Colonic mucosa (tissue), 4 donors: ENCODE results near the gene PAX3. TPM values are rescaled to one million over a fixed set of nuclear protein-coding genes. Genes with fewer than 3 reads are reported as not detected.

Experiments
- DNase-seq: peaks from one replicate; pipeline ENCODE4 v3.0.0-alpha.2; 2020
- H3K27ac ChIP-seq: fragments of 200-600 bp; one replicate; pipeline ENCODE4 v1.8.0; 2021
- H3K27me3 ChIP-seq: fragments of 200-600 bp; one replicate; pipeline ENCODE4 v1.8.0; 2021
- H3K36me3 ChIP-seq: fragments of 200-600 bp; one replicate; pipeline ENCODE4 v1.8.0; 2021
- H3K4me1 ChIP-seq: fragments of 200-600 bp; one replicate; pipeline ENCODE4 v1.8.0; 2021; ENCODE audit warnings: mild to moderate bottlenecking
- H3K4me3 ChIP-seq: fragments of 200-600 bp; one replicate; pipeline ENCODE4 v1.8.0; 2021
- H3K9ac ChIP-seq, 2 donors: one replicate each; pipeline ENCODE4 v1.7.0; 2013; ENCODE audit warnings: control low read depth in 2 of 2, low read depth in 2 of 2, low read length in 2 of 2
- H3K9me3 ChIP-seq: fragments of 200-600 bp; one replicate; pipeline ENCODE4 v1.8.0; 2021
- intact Hi-C: fragments of 100-400 bp; cut with DNase I; formaldehyde crosslinking; loops from one replicate; pipeline ENCODE4 v1.14.1; 2022
- total RNA-seq, 2 donors: library from RNA; stranded (reverse); fragmentation: NEBNext Ultra II Directional in 1 of 2; extraction: Animal tissue kit (Norgen Biotek cat#: 25700) in 1 of 2; gene quantifications; one replicate each; pipeline ENCODE4 v1.2.1, GENCODE V29; 2021
- TF ChIP-seq, protein P1 (sequence below): fragments of 200-600 bp; IDR thresholded peaks from one replicate; pipeline ENCODE4 v1.8.0; 2022; ENCODE audit warnings: antibody characterized with exemption, mild to moderate bottlenecking
- donor health status: healthy.
- donor health status: DM: no; HTN: no; CAD: no.
- donor health status: DM: no; HTN: no; CAD: no.

PAX3 gene
- total RNA-seq, 2 donors from 2014 or later: 0.16 TPM; not detected in 1

DNA sequence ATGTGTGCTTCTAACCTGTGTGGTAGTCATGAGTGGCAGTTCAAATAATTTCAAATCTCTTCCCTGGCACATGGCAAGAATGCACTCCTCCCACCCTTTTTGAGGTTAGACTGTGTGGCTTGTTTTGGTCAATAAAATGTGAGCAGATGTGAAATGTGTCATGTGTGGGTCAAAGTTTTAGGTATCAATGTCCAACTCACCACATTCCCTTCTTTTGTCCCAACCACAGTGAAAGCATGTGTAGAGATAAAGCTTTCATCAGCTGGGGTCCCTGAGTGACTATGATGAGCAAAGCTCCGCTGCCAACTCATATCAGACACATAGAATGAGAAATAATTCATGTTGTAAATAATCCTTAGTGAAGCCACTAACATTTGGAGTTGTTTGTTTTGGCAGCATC, 118.2 kb downstream of the PAX3 start:
- no peak overlapping the region for H3K27ac ChIP-seq
- H3K36me3 ChIP-seq: no peaks in the 10 kb centered on the region
- no peak overlapping the region for H3K9ac ChIP-seq
- H3K4me1 ChIP-seq: no peaks in the 10 kb centered on the region
- H3K4me3 ChIP-seq: no peak overlapping the region
- DNase-seq: no peak
- H3K9me3 ChIP-seq: no peaks in the 10 kb centered on the region
- TF ChIP-seq, protein P1, sequence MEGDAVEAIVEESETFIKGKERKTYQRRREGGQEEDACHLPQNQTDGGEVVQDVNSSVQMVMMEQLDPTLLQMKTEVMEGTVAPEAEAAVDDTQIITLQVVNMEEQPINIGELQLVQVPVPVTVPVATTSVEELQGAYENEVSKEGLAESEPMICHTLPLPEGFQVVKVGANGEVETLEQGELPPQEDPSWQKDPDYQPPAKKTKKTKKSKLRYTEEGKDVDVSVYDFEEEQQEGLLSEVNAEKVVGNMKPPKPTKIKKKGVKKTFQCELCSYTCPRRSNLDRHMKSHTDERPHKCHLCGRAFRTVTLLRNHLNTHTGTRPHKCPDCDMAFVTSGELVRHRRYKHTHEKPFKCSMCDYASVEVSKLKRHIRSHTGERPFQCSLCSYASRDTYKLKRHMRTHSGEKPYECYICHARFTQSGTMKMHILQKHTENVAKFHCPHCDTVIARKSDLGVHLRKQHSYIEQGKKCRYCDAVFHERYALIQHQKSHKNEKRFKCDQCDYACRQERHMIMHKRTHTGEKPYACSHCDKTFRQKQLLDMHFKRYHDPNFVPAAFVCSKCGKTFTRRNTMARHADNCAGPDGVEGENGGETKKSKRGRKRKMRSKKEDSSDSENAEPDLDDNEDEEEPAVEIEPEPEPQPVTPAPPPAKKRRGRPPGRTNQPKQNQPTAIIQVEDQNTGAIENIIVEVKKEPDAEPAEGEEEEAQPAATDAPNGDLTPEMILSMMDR: no peak
- intact Hi-C loops: no loop called here
- no peaks in the 10 kb centered on the region for H3K27me3 ChIP-seq

DNA sequence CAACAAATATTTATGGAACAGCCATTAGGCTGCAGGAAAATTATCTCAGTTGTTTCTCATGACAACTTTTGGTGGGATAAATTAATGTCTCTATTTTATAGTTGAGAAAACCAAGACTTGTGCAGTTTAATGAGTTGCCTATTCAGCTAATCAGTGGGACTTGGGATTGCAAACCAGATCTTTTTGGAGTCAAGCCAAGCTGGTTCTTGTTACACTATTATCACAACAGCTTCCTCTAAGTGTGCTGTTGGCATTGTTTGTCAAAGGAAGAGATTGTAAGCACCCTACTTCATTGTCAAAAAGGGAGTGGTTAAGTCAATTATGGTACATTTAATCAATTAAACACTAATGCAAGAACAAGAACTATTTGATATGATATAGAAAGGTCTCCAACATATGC, 119.2 kb downstream of the PAX3 start:
- intact Hi-C loops: no loop called here
- Histone ChIP-seq H3K4me3 (no peak overlapping the region), H3K27ac (no peak overlapping the region), H3K9ac (no peak overlapping the region), H3K4me1 (no peaks in the 10 kb centered on the region), H3K27me3 (no peaks in the 10 kb centered on the region), H3K36me3 (no peaks in the 10 kb centered on the region), H3K9me3 (no peaks in the 10 kb centered on the region)
- TF ChIP-seq, protein P1: no peak
- no peak for DNase-seq

DNA sequence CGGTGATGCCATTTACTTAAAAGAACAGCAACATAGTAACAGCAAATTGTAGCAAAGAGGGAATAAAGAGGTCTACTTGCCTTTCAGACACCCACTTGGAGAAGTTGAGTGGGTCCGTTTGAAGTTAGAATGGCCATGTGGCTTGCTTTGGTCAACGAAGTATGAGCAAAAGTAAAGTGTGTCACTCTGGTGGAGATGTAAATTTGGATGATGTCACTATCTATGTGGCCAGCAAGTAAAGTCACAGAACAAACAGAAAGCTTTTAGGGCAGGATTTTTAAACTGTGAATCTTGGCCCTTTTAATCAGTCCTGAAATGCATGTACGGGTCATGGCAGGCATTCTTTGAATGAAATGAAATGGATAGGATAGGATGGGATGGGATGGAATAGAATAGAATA, 120.3 kb downstream of the PAX3 start:
- no peaks in the 10 kb centered on the region for H3K4me1 ChIP-seq
- TF ChIP-seq, protein P1: no peak
- no peaks in the 10 kb centered on the region for H3K9me3 ChIP-seq
- no peak overlapping the region for H3K4me3 ChIP-seq
- no peak overlapping the region for H3K9ac ChIP-seq
- intact Hi-C loops: no loop called here
- H3K36me3 ChIP-seq: no peaks in the 10 kb centered on the region
- H3K27me3 ChIP-seq: no peaks in the 10 kb centered on the region
- H3K27ac ChIP-seq: no peak overlapping the region
- no peak for DNase-seq

DNA sequence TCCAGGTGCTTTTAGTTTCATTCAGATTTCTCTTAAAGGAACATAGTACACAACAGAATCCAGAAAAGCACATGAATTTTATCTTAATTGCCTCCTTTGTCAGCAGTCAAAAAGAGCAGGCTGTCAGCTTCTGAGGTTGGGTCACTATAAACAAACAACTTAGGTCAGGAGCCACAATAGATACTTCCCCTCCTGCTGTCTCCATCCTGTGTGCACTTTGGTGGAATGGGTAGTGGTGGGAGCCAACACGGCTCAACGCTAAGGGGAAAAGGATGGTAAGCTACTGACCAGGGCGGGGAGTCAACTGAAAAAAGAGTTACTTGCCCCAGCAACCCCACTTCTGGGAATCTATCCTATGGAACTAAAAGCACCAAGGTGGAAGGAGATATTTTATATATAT, 121.9 kb downstream of the PAX3 start:
- no peaks in the 10 kb centered on the region for H3K4me1 ChIP-seq
- no peak for DNase-seq
- no peak overlapping the region for H3K4me3 ChIP-seq
- TF ChIP-seq, protein P1: no peak
- H3K9ac ChIP-seq: no peak overlapping the region
- intact Hi-C loops: no loop called here
- H3K27ac ChIP-seq: no peak overlapping the region
- no peaks in the 10 kb centered on the region for H3K36me3 ChIP-seq
- H3K27me3 ChIP-seq: no peaks in the 10 kb centered on the region
- H3K9me3 ChIP-seq: no peaks in the 10 kb centered on the region

DNA sequence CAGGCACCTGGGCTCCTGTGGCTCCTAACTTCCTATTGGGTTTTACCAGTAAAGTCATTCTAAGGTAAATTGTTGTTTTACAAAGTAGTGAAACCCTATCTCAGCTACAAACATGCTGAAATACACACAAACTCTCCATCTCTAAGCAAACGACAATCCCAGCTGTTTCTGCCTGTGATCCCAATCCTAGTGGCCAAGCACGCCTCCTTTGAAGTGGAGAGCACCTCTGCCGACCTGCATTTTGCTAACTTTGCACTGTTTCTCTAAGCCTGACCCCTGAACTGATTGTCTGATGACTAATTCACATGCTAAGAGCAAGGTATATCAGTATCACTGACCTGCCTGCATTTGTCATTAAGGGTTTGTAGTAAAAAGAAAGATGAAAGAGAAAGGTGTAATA, 124.3 kb downstream of the PAX3 start:
- no peak overlapping the region for H3K4me3 ChIP-seq
- H3K27ac ChIP-seq: no peak overlapping the region
- no peaks in the 10 kb centered on the region for H3K4me1 ChIP-seq
- H3K9ac ChIP-seq: no peak overlapping the region
- H3K27me3 ChIP-seq: no peaks in the 10 kb centered on the region
- H3K36me3 ChIP-seq: no peaks in the 10 kb centered on the region
- H3K9me3 ChIP-seq: no peaks in the 10 kb centered on the region
- no peak for DNase-seq
- TF ChIP-seq, protein P1: no peak
- intact Hi-C loops: no loop called here

DNA sequence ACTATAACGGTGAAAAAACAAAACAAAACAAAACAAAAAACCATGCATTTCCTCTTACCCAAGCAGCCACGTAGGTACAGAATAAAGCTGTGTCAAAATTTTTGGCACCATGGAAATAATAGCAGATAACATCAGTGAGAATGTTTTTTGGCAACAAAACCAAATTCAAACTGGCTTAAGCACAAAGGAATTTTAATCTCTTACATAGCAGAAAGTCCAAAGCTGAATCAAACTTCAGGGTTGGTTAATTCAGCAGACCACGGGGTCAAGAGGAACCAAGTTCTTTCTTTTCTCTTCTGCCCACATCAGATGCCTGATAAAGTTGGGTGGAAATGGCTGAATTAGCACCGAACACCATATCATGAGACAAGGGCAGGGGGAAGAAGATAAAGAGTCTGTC, 129.5 kb downstream of the PAX3 start:
- H3K4me1 ChIP-seq: no peaks in the 10 kb centered on the region
- H3K27me3 ChIP-seq: no peaks in the 10 kb centered on the region
- TF ChIP-seq, protein P1: no peak
- DNase-seq: no peak
- H3K9ac ChIP-seq: no peak overlapping the region
- no peaks in the 10 kb centered on the region for H3K36me3 ChIP-seq
- no peak overlapping the region for H3K4me3 ChIP-seq
- H3K9me3 ChIP-seq: no peaks in the 10 kb centered on the region
- no peak overlapping the region for H3K27ac ChIP-seq
- intact Hi-C loops: no loop called here
